GM21528 (cell line): ENCODE data around the gene FLYWCH2.
"Not testable (repeated sequence)": the region's sequence is repeated elsewhere in the genome, so short reads cannot be mapped to it uniquely, and the experiment has no call there.

Experiments
- ATAC-seq: cut with Tn5 transposase; IDR thresholded peaks from one replicate; pipeline ENCODE4 v1.9.1; 2021; ENCODE audit warnings: mild to moderate bottlenecking, moderate library complexity; ENCODE audit not compliant: unreplicated experiment, low FRiP score

The FLYWCH2 gene

GRCh38 chr16:2934450-2934849 lies 51.4 kb downstream of the FLYWCH2 start:
- no peak for ATAC-seq

GRCh38 chr16:2936436-2937011 lies 53.5 kb downstream of the FLYWCH2 start:
- no peak for ATAC-seq

- no peak for ATAC-seq
These were observed 54.2 kb downstream of the FLYWCH2 start for GRCh38 chr16:2937170-2937569.

GRCh38 chr16:2938206-2938605 lies 55.2 kb downstream of the FLYWCH2 start:
- no peak for ATAC-seq

- ATAC-seq = no peak
These were observed 57.0 kb downstream of the FLYWCH2 start for GRCh38 chr16:2939968-2940367.

GRCh38 chr16:2942045-2942444 lies 59.0 kb downstream of the FLYWCH2 start:
- ATAC-seq = no peak

- not testable (repeated sequence) for ATAC-seq
These were observed 60.7 kb downstream of the FLYWCH2 start for GRCh38 chr16:2943716-2944115.

GRCh38 chr16:2946649-2947048 lies 63.6 kb downstream of the FLYWCH2 start:
- ATAC-seq = no peak
